ENCODE data around the gene HFE.

DNA sequence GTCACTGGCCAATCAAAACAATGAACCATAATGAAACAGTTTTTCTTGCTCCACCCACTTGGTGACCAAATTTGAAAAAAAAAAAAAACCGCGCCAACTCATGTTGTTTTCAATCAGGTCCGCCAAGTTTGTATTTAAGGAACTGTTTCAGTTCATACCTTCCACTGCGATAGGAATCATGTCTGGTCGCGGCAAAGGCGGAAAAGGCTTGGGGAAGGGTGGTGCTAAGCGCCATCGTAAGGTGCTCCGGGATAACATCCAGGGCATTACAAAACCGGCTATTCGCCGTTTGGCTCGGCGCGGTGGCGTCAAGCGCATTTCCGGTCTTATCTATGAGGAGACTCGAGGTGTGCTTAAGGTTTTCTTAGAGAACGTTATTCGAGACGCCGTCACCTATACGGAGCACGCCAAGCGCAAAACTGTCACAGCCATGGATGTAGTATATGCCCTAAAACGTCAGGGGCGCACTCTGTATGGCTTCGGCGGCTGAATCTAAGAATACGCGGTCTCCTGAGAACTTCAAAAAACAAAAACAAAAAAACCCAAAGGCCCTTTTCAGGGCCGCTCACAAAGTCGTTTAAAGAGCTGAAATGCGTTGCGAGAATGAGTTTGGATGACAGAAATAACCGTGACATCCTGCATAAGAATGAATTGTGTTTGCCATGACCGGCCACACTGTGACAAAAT lies 16.7 kb downstream of the HFE start:
- TF ChIP-seq CTCF (IDR thresholded peaks at IDR 0.05), result peak; percentile 42 to 73 (median 54)
- TF ChIP-seq POLR2A (IDR thresholded peaks at IDR 0.05), result peak; percentile 100
- TF ChIP-seq POLR2AphosphoS5 (IDR thresholded peaks at IDR 0.05), result peak; percentile 99 to 100 (median 100)
- TF ChIP-seq EP300 (IDR thresholded peaks at IDR 0.05; ENCODE audit: low read depth), result peak; percentile 49
